GM19395 (cell line): ENCODE results near the gene AUNIP.
A peak's percentile ranks its signal among the peaks of the same experiment; 100 is the strongest.

Source experiments
- ATAC-seq: cut with Tn5 transposase; IDR thresholded peaks from one replicate; pipeline ENCODE4 v1.9.1; 2021; ENCODE audit warnings: mild to moderate bottlenecking, moderate library complexity; ENCODE audit not compliant: unreplicated experiment

The AUNIP gene, protein sequence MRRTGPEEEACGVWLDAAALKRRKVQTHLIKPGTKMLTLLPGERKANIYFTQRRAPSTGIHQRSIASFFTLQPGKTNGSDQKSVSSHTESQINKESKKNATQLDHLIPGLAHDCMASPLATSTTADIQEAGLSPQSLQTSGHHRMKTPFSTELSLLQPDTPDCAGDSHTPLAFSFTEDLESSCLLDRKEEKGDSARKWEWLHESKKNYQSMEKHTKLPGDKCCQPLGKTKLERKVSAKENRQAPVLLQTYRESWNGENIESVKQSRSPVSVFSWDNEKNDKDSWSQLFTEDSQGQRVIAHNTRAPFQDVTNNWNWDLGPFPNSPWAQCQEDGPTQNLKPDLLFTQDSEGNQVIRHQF

DNA sequence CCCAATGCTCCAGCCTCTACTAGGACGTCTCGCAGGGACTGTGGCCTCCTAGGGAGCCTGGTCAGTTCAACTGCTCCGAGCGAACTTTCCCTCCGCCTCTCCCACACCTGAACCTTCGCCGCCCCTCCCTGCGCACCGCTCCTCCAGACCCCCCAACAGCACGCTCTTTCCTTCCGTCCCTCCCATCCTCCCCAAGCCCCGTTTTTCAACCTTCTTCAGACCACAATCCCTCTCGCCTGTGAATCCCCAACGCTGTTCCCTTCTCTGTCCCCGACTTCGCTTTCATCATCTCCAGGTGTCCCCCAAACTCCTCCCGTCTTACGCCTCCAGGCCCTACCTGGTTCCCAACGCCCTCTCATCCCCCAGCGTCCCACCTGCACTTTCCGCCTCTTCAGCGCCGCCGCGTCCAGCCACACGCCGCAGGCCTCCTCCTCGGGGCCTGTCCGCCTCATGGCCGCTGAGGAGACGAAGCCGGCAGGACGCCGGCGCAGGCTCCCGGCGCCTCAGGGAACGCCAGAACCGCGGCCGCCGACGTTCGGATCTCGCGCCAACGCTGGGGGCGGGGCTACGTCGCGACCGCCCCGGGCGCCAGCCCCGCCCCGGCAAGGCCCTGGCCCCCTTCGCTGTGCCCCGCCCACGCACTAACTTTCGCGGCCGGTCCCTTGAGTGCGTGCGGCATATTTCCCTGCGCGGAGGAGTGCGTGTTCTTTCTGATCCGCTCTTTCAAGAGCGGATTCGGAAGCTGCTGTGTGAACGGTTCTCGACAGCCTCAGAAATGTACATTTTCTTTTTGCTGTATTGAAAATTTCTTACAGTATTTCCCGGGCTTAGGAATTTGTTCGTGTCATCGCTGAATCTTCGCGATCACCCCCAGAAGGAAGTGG, at the start of gene AUNIP:
TSS of gene AUNIP (minus strand) at position 552 of the 884 bp plus-strand sequence. CDS start at position 452, 100 bp downstream.
- peak; percentile 71 for ATAC-seq

DNA sequence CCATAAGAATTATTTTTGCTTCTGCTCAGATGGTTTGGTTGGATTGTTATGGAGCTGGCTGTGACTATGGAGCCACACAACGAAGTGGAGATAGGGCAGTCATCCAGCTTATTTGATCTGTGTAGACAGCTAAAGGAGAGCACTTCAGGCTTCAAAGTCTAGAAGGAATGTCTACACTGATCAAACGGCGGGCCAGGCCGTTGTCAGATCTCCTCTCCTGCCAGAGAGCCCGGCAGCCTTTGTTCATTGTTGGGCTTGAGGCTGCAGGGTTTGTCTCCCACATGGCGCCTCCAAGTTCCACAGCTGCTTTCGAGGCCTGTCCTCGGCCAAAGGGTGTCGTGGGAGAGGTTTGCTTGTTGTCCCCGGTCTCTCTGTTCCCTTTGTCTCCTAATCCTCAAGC, 49.8 kb upstream of the AUNIP start:
- no peak for ATAC-seq

DNA sequence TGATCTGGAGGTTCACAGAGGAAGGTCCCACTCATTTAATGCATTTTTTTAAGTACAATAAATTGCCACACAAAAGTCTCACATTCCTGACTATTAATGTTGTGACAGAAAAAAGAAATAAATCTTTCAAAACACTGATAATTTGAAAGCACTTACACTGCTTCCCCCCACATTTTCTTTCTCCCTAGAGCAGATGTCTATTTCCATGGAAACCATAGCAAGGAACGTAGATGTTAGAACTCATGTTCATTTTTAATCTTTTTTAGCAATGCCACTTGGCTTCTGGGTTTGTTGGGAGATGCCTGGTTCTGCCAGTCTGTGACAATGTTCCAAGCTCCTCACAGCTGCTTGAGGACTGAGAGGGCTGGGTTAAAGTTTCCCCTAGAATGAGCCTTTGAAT, 48.9 kb upstream of the AUNIP start:
- no peak for ATAC-seq

DNA sequence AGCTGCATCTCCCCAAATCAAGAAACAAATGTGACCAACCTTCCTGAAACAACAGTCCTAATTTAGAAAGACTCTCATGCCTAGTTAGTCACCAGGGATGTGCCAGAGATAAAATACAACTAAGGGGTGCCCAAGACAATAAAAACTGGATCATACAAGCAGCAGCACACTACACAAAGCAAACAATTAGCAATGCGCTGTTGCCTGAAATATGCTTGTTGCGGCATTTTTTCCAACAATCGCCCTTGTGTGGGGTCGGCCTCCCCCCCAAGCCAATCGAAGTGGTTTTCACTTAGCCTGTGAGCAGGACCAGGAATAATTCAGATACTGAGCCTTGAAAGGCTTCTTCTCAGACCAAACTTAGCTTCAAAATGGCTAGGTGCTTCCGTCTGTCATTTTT, 48.3 kb upstream of the AUNIP start:
- no peak for ATAC-seq

DNA sequence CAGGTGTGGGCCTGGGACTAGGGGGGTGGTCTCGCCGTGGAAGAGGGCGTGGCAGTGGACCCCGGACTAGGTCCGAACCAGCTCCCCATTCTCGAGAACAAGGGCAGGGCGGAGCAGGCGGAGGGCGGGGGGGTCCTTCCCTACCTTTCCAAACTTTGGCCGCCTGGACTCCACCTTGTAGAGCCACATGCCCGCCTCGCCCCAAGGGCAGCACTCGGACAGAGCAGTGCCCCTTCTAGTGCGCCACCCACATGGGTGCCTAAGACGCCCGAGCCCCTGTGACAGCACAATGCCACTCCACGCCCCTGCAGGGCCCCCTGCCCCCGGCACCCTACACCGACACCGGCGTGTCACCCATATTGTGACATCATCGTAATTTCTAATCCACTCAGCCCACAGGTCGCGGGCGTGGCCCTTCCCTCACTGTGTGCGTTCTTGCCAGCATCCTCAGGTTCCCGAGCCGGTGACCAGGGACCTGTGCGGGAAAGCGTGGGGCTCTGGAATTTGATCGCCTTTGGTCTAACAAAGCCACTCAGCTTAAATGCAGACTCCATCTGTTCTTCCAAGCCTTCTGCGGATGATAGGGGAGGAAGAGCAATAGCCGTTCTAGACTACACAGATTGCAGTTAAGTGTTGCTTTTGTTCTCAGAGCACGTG, 47.5 kb upstream of the AUNIP start:
- ATAC-seq = no peak

DNA sequence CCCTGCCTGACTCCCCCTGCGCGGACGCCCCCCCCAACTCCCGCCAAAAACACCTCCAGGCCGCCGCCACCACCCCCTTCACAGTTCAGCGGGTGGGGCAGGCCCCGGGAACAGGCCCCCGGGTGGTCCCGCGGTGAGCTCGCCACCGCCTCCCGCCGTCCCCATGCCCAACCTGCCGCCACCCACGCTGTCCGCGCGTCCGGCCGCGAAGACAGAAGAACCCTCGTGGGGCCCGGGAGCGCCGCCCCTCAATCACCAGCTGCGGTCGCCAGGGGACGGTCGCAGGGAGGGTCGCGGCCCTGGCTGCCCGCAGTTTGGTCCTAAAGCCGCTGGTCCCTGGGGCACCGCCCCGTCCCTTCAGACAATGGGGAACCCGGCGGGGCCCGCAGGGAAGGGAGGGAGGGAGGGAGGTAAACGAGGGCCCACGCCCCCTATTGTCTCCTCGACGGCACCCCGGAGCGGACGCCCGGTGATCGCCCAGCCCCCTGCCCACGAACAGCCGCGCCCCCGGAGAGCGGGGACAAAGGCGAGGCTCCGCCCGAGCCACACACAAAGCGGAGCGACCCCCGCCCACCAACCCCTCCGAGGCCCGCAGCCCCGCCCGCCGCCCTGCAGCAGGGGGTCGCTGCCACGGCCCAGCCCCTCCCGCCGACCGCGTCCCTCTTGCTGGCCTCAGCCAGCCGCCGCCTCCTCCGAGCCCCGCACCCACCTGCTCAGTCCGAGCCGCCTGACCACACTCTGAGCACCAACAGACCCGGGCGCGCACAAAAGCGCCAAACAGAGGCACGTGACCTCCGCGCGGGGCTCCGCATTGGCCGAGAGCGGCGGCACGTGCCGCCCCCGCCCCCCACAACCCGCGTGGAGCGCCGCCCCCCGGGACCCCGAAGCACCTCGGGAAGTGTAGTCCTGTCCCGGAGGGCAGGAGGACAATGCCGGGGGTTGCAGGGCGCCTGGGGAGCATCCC, 46.7 kb upstream of the AUNIP start, which contains the start of gene STMN1:
TSS of gene STMN1 (minus strand) at position 740 of the 964 bp plus-strand sequence. CDS start 1,743 bp downstream, outside the sequence.
- ATAC-seq = peak; percentile 65

DNA sequence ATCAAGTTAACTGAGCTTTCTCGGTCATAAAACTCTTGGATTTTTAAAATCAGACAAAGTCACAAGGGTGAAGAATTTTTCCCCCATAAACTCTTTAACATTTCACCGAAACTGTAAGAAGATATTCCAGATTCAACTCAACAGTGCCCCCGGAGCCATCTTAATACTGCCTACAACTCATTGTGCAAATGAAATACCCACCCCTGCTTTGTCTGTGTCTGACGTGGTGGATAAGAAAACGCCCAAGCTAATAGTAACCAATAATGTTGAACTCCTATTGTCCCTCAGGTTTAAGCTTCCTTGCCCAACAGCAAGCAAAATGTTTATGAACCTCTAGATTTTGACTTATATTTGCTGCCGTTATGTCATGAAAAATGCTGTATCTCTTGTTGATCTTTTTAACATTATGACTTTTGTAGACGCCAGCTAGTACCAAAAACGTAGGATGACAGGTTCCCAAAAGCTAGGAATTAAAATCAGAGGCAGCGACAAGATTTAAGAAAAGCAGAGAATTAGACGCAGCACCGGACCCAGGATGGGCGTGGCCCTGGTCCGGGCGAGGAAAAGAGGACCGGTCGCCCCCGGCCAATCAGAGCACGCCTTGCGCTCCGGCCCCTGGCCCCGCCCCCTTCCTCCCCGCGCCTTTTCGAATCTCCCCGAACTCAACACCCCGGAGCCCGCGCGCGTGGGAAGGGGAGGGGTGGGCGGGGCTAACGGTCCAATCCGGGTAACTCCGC, 45.9 kb upstream of the AUNIP start:
- ATAC-seq = peak; percentile 77

DNA sequence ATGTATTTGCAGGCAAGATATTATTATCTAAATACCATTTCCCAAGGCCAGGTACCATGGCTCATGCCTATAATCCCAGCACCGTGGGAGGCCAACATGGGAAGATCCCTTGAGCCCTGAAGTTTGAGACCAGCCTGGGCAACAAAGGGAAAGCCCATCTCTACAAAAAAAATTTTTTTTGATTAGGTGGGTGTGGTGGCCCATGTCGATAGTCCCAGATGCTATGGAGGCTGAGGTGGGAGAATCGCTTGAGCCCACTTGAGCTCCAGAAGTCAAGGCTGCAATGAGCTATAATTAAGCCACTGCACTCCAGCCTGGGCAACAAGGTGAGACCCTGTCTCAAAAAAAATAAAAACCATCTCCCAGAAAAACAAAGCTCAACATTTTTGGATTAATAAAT, 44.7 kb upstream of the AUNIP start:
- ATAC-seq = no peak

DNA sequence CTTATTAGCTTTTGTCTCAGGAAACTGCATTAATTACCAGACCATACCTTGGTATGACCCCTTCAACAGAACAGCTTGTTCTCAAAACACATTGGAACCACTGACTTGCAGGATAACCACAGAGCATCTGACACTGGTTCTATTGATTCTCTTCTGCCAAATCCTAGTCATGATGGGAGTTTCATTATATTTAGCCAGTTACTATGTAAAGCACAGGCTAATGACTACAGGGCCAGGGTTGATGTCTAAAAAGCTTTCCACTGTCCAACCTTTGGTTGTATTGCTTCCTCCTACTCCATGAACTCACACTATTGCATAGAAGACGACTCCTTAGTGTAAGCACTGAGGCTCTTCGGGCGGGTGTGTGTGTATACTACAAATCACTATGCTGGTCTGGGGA, 43.2 kb upstream of the AUNIP start:
- no peak for ATAC-seq

DNA sequence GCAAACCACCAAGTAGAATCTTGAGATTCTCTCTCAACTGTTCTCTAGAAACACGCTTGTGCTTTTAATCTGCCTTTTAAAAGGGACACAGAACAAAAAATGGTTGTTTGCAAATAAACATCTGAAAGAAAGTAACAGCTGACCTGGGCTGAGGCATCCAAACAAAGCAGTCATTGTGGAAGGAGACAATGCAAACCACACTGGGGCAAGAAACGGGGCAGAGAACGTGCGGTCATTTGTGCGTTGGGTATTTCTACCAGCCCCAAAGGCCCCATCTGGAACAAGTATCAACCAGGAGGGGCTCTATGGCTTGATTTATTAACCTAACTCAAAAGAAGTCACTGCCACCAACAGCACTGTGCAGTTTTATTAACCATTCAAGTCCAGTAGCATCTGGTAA, 41.0 kb upstream of the AUNIP start:
- ATAC-seq = no peak

DNA sequence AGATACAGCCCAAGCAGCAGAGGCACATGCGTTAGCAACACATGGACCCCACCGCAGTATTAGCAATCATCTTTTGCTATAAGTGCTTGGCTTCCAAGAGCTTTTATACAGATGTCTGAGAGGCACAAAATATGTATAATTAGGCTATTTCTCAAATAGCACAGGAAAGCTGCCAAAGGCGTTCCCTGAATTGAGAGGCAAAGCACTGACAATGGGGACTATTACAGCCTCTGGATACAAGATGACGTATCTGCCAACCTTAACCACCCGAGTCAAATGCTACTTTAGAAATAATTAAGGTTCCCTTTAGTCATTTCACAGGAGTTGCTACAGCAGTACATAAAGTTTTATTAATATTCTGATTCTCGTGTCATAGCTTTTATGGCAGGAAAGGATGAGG, 40.5 kb upstream of the AUNIP start:
- ATAC-seq = no peak

DNA sequence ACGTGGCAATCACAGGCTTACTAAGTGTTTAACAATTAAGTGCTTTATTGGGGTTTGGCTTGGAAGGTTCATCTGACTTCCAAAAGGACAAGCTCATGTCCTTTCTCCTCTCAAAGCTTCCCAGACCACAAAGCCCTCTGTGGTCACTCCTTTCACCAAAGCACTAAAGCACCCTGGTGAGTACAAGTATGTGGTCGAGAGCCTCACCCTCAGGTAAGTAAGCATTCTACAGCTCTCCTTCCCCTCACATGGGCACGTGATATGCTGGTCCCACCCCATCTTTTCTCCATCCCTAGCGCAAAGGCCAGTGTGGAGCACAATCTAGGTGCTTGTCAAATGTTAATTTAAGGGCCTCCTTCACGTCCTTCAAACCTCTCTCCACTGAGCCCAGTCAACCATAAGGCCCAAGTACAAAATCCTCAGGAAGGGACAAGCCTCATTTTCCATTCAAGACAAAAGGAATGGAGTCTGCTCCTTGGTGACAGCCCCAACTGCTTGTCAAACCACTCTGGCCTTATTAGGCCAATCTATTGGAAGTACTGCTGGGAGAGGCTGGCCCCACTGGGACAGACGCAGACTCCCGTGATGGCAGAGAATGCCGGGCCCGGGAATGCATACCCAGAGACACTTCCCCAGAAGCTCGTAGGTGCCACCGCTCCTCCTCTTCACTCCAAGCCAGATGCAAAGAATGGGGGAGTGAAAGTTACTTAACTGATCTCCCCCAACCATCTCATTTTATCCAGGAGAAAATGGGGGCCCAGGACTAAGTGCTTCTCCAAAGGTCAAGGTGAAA, 39.2 kb upstream of the AUNIP start:
- ATAC-seq = no peak

DNA sequence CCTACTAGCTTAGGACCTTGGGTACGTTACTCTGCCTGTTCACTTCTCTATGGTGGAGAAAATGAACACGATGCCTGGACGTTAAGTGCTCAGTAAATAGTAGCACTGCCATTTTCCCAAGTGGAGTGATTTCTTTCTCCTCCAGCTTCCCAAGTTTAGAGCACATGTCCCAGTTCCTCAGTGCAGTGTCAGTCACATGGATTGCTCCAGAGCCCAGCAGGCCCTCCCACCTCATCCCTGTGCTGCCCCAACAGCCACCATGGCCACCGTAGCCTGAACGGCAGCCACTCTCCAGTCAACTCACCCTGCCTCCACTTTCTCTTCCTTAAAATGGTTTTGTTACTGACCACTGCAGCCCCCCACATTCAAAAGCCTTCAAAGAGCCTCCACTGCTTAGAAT, 38.5 kb upstream of the AUNIP start:
- ATAC-seq = no peak

DNA sequence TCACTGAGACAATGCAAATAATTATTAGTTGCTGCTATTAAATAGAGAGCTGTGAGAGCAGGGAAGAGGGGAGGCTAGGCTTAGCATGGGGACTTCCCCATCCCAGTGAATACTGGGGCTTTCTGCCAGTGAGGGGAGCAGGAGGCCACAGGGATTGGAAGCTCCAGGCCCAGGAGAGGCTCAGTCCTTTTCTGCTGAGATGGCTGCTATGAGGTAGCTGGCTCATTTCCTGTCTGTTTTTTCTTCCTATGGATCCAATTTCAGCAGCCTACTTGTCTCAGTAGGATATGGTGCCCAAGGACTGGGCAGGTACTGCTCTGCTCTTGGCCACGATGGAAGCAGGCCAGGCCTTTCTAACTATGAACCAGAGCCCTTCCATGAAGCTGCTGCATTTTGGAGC, 37.0 kb upstream of the AUNIP start:
- ATAC-seq = no peak

DNA sequence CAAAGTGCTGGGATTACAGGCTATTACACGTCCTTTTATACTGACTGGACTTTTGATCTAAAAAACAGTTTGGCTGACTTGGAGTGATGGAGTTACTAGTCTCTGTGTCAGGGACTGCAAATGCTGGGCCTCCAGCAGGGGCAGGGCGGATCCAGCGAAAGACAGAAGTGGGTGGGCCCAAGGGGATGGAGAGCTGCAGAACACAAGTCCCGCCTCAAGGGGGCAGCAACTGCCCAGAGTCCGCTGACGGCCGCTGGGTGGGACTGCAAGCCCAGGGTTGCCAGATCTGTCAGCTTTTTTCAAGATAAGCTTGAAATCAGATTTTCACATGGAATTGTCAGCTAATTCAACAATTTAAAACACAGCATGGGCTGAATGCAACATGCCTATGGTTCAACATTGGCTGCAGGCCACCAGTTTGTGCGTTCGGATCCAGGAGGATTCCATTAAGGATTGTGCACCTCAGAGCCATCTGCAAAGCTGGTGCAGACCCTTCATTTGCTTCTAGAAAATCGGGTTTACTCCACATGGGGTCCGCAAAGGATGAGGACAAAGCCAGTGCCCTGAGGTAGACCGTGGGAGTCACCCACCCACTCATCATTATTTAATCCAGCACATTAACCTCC, 36.2 kb upstream of the AUNIP start:
- peak; percentile 90 for ATAC-seq

DNA sequence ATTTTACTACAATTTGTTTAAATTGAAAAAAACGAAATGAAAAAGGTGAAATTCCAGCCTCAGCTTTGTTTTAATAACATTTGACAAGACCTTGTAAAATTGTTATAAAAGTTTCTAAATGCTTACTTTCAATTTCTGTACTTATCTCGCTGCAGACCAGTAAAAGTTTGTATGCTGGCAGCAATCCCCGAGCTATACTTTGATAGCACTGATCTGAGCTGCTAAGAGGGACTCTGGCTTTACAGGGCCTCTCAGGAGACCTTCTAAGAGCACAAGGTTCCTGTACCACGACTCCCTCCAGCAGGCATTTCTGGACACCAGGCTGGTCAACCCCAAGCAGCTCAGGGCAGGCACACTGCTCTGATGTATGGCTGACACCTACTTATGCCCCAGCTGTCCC, 33.9 kb upstream of the AUNIP start:
- ATAC-seq = no peak

DNA sequence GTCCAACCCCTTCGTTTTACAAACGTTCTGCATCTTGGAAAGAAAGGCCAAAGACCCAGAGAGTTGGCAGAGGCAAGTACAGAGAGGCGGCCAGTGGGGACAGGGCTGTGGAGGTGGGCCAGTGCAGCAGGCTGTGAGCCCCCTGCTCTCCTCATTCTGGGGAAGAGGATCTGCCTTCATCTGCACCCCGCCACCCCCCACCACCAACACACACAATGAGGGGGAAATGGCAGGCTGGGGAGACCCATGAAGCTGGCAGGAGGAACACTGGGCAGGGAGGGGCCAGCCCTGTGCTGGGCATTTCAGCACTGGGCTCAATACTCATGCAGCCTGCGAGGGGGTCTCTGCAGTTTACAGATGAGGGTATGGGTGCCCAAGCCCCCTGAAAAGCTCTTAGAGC, 32.3 kb upstream of the AUNIP start:
- ATAC-seq = no peak

DNA sequence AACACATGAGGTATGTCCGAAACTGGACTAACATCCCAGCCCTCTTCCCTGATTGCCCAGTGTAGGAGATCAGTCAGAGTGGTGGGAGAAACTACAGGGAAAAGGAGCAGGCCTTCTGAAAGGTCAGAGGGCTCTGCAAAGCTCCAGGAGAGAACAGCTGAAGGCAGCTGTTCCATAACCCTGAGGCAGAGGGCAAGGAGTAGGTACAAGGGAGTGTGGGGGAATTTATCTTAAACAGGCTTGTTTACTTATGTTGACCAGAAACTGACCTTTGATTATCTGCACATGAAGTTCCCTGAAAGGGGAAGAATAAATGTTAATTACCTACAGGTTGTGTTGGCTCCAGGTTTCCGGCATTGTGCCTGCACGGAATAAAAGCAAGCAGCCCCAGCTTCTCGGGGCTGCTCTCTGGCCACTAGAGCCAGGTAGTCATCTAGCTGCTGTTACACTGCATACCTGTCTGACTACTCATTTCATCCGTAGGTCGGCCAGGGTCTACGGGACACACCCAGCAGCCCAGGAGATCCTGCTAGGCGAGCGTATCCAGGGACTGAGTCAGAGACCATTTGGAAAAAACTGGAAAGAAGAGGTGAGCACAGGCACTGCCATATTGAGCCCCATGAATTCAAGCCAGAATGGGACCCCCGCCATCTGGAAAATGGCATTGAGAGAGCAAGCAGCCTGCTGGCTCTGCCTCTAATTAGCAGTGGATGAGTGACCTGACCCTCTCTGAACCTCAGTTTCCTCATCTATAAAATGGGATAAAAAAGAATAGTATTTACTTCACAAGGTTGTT, 31.2 kb upstream of the AUNIP start:
- no peak for ATAC-seq
